IPS-18c (cell line): ENCODE data around the gene PYY.

Source experiments
- H3K4me3 ChIP-seq: 2 replicates; pipeline ENCODE4 v1.7.0; 2013; ENCODE audit warnings: low read depth, mild to moderate bottlenecking, low read length, moderate library complexity; ENCODE audit not compliant: insufficient read depth
- H3K9me3 ChIP-seq: one replicate; pipeline ENCODE4 v1.6.1; 2013; ENCODE audit warnings: mild to moderate bottlenecking, low read length, moderate library complexity; ENCODE audit not compliant: control insufficient read depth, insufficient read depth

PYY gene

DNA sequence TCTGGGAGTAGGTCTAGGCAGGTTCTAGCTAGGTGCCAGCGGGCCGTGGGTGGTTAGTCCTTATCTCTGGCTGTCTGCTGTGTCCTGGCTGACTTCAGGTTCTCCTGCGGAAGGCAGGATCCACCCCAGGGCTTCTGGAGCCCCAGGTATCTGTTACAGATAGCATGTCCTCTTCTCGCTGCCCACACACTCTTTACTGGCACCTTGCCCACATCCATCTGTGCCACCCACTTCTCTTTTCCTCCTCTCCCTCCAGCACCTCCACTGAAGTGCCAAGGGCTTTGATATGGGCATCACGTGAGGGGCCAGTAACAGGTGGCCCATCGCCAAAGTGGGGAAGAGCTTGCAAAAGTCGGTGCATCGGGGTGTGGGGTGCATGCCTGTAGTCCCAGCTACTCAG is 41.8 kb downstream of the PYY start:
- no peaks in the 10 kb centered on the region for H3K9me3 ChIP-seq
- no peak overlapping the region for H3K4me3 ChIP-seq

GRCh38 chr17:43909537-43910231 is 44.1 kb downstream of the PYY start:
- Histone ChIP-seq H3K4me3 (no peak overlapping the region), H3K9me3 (no peaks in the 10 kb centered on the region)

- peaks cover 2% of the 10 kb centered on the region for H3K9me3 ChIP-seq
- peak overlapping the region; percentile 75 for H3K4me3 ChIP-seq
Measured at GRCh38 chr17:43907998-43908721, 45.6 kb downstream of the PYY start.

- Histone ChIP-seq H3K9me3 (peaks cover 2% of the 10 kb centered on the region), H3K4me3 (peak within 1 kb of the TSS; percentile 75)
Measured at GRCh38 chr17:43907425-43907981, 46.2 kb downstream of the PYY start, which contains the start of gene MPP2. TSS of gene MPP2 (minus strand) at chr17:43907536. CDS start at chr17:43904460, 3,076 bp downstream.

DNA sequence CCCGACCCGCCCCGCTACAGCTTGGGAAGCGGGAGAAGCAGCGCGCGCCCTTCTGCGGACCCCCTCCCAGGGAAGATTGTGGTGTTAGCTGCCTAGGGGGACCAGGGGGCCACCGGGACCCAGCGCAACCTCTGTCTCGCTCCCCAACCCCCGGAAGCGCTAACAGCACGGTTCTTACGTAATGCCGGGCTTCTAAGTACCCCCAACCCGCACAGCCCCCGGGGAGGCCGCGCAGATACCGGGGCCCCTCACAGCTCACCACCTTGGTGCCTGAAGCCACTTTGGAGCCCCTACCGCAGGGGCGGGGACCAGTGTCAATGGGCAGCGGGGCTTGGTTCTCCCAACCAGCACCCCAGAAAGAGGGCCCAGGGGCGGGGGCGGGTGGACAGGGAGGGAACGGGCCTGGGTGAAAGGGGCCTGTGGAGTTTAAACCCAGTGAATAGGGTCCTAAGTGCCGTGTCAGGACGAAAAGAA is 46.8 kb downstream of the PYY start:
- Histone ChIP-seq H3K9me3 (peaks cover 2% of the 10 kb centered on the region), H3K4me3 (peak overlapping the region; percentile 75)

DNA sequence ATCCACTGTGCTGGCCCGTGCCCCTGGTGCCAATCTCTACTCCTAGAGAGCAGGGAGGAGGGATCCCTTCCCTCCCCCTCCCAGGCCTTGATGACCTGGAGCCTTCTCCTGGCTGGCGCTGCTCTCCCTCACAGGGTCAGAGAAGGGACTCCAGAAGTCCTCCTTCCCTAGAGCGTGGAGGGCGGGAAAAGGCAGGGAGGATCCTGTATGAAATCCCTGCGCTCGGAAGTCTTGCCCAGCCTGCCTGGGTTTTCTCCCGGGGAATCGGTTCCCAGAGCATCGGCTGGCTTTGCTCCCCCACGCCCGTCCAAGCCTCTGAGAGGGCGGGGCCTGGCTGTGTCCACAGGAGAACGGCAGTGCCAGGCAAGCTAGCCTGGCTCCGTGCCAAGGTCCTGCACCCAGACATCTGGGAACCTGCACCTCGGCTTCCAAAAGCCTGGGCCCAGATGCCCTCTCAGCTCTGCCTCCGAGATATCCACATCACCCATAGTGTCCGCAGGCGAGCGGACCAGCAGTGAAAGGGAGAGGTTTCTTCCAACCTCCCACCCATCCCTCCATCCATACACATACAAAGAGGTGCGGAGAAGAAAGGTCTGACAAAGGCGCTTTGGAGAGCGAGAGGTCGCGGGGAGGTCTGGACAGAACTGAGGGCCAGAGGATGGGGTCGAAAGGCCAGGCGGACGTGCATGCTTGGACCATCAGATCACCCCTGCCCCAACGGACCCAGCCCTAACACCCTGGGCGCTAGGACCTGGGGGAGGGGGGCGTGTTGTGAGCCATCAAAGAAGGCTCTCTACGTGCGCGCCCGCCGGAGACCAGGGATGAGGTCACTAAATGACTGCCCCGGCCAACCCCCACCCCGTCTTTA is 47.5 kb downstream of the PYY start:
- H3K9me3 ChIP-seq: peaks cover 2% of the 10 kb centered on the region
- peak overlapping the region; percentile 75 for H3K4me3 ChIP-seq

DNA sequence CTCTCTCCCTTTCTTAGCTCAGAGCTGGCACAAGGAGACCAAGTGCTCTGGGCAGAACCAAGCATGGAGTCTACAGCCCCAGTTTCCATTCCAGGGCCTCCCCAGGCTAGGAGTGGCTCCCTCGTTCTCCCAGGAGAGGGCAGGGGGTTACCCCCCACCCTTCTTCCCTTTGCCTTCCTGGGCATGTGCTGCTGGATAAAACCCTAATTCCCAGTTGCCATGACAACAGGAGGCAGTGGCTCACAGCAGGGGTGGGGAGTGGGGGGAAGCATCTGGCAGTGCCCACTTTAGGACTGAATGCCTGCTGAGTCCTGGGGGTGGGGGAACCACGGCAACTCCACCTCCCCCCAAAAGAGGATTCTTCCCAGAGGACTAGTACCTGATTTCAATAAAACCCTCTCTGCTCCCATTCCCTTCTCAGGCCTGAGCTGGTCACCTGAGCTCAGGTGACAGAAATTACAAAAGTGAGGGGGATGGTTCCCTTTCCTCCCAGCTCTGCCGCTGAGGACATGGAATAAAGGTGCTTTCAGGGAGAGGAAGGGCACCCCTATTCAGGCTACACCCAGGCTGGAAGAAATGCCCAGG is 48.2 kb downstream of the PYY start:
- peak overlapping the region; percentile 75 for H3K4me3 ChIP-seq

More for the DNA sequence above, 48.2 kb downstream of the PYY start:
- H3K9me3 ChIP-seq: peaks cover 2% of the 10 kb centered on the region
